ENCODE results near the gene PDE4B.
"Not testable (repeated sequence)": the region's sequence is repeated elsewhere in the genome, so short reads cannot be mapped to it uniquely, and the experiment has no call there.

Gene PDE4B

GRCh38 chr1:66294707-66295370 lies 502.1 kb downstream of the PDE4B start:
- no peak for DNase-seq

GRCh38 chr1:66295803-66296202 lies 503.1 kb downstream of the PDE4B start:
- DNase-seq, result no peak

GRCh38 chr1:66296370-66296769 lies 503.7 kb downstream of the PDE4B start:
- no peak for DNase-seq

- DNase-seq, result no peak
Observed at GRCh38 chr1:66296951-66297350, 504.3 kb downstream of the PDE4B start.

GRCh38 chr1:66298464-66298863 lies 505.8 kb downstream of the PDE4B start:
- DNase-seq, result no peak

GRCh38 chr1:66300280-66300971 lies 507.7 kb downstream of the PDE4B start:
- no peak for DNase-seq

- no peak for DNase-seq
Observed at GRCh38 chr1:66300972-66301451, 508.3 kb downstream of the PDE4B start.

- DNase-seq, result no peak
Observed at GRCh38 chr1:66302184-66302742, 509.6 kb downstream of the PDE4B start.

GRCh38 chr1:66302815-66303214 lies 510.1 kb downstream of the PDE4B start:
- no peak for DNase-seq

- no peak for DNase-seq
Observed at GRCh38 chr1:66303646-66304045, 511.0 kb downstream of the PDE4B start.

- no peak for DNase-seq
Observed at GRCh38 chr1:66304128-66304527, 511.4 kb downstream of the PDE4B start.

- DNase-seq, result no peak
Observed at GRCh38 chr1:66305927-66306326, 513.2 kb downstream of the PDE4B start.

GRCh38 chr1:66309006-66309741 lies 516.5 kb downstream of the PDE4B start:
- DNase-seq, result no peak

- no peak for DNase-seq
Observed at GRCh38 chr1:66311092-66311491, 518.4 kb downstream of the PDE4B start.

- DNase-seq, result no peak
Observed at GRCh38 chr1:66311628-66312027, 518.9 kb downstream of the PDE4B start.

- DNase-seq, result no peak
Observed at GRCh38 chr1:66312271-66312990, 519.7 kb downstream of the PDE4B start.

- no peak for DNase-seq
Observed at GRCh38 chr1:66313429-66313828, 520.7 kb downstream of the PDE4B start.

- DNase-seq, result no peak
Observed at GRCh38 chr1:66315671-66316070, 523.0 kb downstream of the PDE4B start.

GRCh38 chr1:66316464-66317247 lies 524.0 kb downstream of the PDE4B start:
- DNase-seq, result no peak

GRCh38 chr1:66317248-66317515 lies 524.5 kb downstream of the PDE4B start:
- DNase-seq, result no peak

GRCh38 chr1:66320231-66320630 lies 527.5 kb downstream of the PDE4B start:
- DNase-seq, result no peak

- DNase-seq, result not testable (repeated sequence)
Observed at GRCh38 chr1:66322462-66322861, 529.8 kb downstream of the PDE4B start.
